Prostate gland (tissue), 2 donors: ENCODE results near the gene WNK1. TPM values are rescaled to one million over a fixed set of nuclear protein-coding genes. Genes with fewer than 3 reads are reported as not detected.

ENCODE experiments used
- DNase-seq: peaks from one replicate; pipeline ENCODE4 v3.0.0-alpha.2; 2019; ENCODE audit warnings: low spot score
- H3K27ac ChIP-seq, 2 donors: fragments of 200-600 bp; sonication (generic); 2 replicates each; pipeline ENCODE4 v1.5.1; 2017 to 2019
- H3K27me3 ChIP-seq: fragments of 200-600 bp; sonication (generic); replicated peaks from 2 replicates; pipeline ENCODE4 v1.5.1; 2019; ENCODE audit not compliant: insufficient read depth
- H3K36me3 ChIP-seq, 2 donors: fragments of 200-600 bp; sonication (generic); 1 replicate in 1 of 2; 2 replicates in 1 of 2; pipeline versions ENCODE4 v1.5.1 to v1.8.1; 2017 to 2019
- H3K4me1 ChIP-seq: fragments of 200-600 bp; sonication (generic); replicated peaks from 2 replicates; pipeline ENCODE4 v1.5.1; 2019
- H3K4me3 ChIP-seq, 2 donors: fragments of 200-600 bp; sonication (generic); 2 replicates each; pipeline ENCODE4 v1.5.1; 2017 to 2019
- H3K9me3 ChIP-seq: fragments of 200-600 bp; sonication (generic); 2 replicates; pipeline ENCODE4 v1.5.1; 2017
- POLR2A ChIP-seq: fragments of 450-650 bp; IDR thresholded peaks from one replicate; pipeline ENCODE4 v1.6.1; 2016; ENCODE audit warnings: antibody characterized with exemption, mild to moderate bottlenecking
- POLR2AphosphoS5 ChIP-seq: sonication (generic); formaldehyde crosslinking; IDR thresholded peaks from one replicate; pipeline ENCODE4 v1.6.1; 2017; ENCODE audit warnings: antibody characterized with exemption
- WGBS: methylation state at CpG from one replicate; pipeline ENCODE4 v1.1.5; 2018; 5-methylcytosine and 5-hydroxymethylcytosine counted together
- intact Hi-C: fragments of 100-400 bp; cut with DNase I; formaldehyde crosslinking; loops from one replicate; pipeline ENCODE4 v1.14.2; 2022
- total RNA-seq, 2 donors: library from RNA; depleted of rRNA; stranded (reverse); fragments of >200 nt; gene quantifications; one replicate each; pipeline ENCODE4 v1.1.0, GENCODE V29; 2016
- TF ChIP-seq, protein P1 (sequence below), 4 experiments: fragments of 200-600 bp in 2 of 4; fragments of 450-650 bp in 2 of 4; sonication (generic) in 2 of 4; IDR thresholded peaks; 1 replicate in 3 of 4; 2 replicates in 1 of 4; pipeline ENCODE4 v1.5.1; 2016 to 2019; ENCODE audit warnings: antibody characterized with exemption in 4 of 4, mild to moderate bottlenecking in 2 of 4, moderate library complexity in 2 of 4

The WNK1 gene
- total RNA-seq, 2 donors from 2014 or later: 82.7 to 223 TPM

DNA sequence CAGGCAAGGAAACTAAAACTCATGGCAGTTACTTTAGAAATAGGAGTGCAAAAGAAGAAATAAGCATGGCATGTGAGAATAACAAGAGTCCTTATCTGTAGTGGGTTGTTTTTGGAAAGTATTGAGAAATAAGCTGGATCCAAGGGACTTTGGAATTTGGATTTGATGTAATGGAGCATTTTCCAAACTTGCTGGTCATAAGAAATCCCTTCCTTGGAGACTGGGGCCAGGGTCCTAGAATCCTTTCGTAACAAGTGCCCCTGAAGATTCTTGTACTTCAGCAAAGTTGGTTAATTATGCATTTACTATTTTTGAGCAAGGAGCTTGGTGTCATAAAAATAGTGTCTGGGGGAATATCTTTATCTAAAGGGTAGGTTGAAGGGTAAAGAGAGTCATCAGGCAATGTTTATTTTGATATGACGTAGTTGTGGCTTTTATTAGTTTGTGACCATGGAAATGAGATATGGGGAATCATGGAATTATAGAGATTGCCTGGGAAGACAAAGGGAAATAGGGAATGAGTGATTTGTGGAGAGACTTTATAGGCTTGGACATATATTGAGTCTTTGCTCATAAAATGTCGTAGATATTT is 53.9 kb downstream of the WNK1 start:
- Histone ChIP-seq H3K27ac (no peak overlapping the region), H3K36me3 (no peaks in the 10 kb centered on the region), H3K9me3 (no peaks in the 10 kb centered on the region), H3K4me3 (no peak overlapping the region), H3K4me1 (peaks cover 2% of the 10 kb centered on the region), H3K27me3 (no peaks in the 10 kb centered on the region)
- DNase-seq: no peak
- intact Hi-C loops: no loop called here
- 54% methylated on average over 3 of the region's 3 CpGs for WGBS
- TF ChIP-seq POLR2A: no peak
- TF ChIP-seq POLR2AphosphoS5: no peak
- TF ChIP-seq, protein P1, sequence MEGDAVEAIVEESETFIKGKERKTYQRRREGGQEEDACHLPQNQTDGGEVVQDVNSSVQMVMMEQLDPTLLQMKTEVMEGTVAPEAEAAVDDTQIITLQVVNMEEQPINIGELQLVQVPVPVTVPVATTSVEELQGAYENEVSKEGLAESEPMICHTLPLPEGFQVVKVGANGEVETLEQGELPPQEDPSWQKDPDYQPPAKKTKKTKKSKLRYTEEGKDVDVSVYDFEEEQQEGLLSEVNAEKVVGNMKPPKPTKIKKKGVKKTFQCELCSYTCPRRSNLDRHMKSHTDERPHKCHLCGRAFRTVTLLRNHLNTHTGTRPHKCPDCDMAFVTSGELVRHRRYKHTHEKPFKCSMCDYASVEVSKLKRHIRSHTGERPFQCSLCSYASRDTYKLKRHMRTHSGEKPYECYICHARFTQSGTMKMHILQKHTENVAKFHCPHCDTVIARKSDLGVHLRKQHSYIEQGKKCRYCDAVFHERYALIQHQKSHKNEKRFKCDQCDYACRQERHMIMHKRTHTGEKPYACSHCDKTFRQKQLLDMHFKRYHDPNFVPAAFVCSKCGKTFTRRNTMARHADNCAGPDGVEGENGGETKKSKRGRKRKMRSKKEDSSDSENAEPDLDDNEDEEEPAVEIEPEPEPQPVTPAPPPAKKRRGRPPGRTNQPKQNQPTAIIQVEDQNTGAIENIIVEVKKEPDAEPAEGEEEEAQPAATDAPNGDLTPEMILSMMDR (IDR thresholded peaks at IDR 0.05): no peak

DNA sequence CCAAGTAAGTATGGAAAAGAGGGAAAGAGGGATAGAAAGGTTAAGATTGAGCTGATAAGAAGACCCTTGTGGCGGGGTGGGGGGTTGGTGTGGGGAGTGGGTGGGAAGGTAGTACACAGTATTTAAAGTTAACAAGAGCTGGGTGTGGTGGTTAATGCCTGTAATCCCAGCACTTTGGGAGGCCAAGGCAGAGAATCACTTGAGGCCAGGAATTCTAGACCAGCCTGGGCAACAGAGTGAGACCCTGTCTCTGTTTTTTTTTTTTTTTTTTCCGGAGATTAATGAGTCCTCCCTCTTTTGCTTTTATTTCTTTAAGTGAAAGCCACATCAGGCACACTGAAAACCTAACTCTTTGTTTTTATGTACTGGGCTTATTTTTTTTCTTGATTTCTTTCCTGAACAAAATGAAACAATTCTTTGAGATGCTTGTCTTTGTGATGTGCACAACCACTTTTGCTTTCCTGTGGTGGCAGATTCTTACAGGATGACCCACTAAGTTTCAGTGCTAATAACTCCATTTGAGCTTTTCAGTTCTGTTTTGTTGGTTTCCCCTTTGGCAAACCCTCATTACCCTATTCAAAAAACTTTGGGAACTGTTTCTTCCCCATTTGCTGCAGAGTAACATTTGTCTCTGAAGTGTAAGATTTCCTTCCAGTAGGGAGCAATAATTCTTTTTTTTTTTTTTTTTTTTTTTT is 54.8 kb downstream of the WNK1 start:
- DNase-seq: no peak
- no peak for TF ChIP-seq POLR2AphosphoS5
- TF ChIP-seq POLR2A: no peak
- TF ChIP-seq, protein P1 (IDR thresholded peaks at IDR 0.05): no peak
- no peak overlapping the region for H3K27ac ChIP-seq
- H3K27me3 ChIP-seq: no peaks in the 10 kb centered on the region
- H3K4me3 ChIP-seq: no peak overlapping the region
- WGBS: 70% methylated on average over 2 of the region's 2 CpGs
- no peaks in the 10 kb centered on the region for H3K4me1 ChIP-seq
- H3K36me3 ChIP-seq: no peaks in the 10 kb centered on the region
- intact Hi-C loops: no loop called here
- H3K9me3 ChIP-seq: no peaks in the 10 kb centered on the region

DNA sequence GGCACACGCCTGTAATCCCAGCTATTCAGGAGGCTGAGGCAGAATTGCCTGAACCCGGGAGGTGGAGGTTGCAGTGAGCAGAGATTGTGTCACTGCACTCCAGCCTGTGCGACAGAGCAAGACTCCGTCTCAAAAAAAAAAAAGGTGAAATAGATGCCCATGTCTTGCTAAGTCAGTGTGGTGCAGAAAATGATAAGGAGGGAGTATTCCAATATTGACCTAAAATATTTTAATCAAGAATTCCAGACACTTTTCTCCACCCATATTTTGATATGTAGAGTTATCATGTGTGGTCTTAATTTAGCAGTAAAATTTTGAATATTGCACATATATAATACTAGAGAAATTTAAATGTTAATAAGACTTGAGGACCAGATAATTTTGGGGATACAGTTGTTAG is 57.7 kb downstream of the WNK1 start:
- H3K27ac ChIP-seq: no peak overlapping the region
- no peaks in the 10 kb centered on the region for H3K27me3 ChIP-seq
- no peaks in the 10 kb centered on the region for H3K4me1 ChIP-seq
- no peaks in the 10 kb centered on the region for H3K9me3 ChIP-seq
- no peak overlapping the region for H3K4me3 ChIP-seq
- WGBS: 79% methylated on average over 4 of the region's 4 CpGs
- no peak for DNase-seq
- H3K36me3 ChIP-seq: no peaks in the 10 kb centered on the region
- TF ChIP-seq, protein P1 (IDR thresholded peaks at IDR 0.05): no peak
- no peak for TF ChIP-seq POLR2A
- TF ChIP-seq POLR2AphosphoS5: no peak
- intact Hi-C loops: loop anchor here (5.0 to 10.0 kb wide), 2 partner anchors 58 to 165 kb away; partner anchors contain the start of gene WNK1

DNA sequence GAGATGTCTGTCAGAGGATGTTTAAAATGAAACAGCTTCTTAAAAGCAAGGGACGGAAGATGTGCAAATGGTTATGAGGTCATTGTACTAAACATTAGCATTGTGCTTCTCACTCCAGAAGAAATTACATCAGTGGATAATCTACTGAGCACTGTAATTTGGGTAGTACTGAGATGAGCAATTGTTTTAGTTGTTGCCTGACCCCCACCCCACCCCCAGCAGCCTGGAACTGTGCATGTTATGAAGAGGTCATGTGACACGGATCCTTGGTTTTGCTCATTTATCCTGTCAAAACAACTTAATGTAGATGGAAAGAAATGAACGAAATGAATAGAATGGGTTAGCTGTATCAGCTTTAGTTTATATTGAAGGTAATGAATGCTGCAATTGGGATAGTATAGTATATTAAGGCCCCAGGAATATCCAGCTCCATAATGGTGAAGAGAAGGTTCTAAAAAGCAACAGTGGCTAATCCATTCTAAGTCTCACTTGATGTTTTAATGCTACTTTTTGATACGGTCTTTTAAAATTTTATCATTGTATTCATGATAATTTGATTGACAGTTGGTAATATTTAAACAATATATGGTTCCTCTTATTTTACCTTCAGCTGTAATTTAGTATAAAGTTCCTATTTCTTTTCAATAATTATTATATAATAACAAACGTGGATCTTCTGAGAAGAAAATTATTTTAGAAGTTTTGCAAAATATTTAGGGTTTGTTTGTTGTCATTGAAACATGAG is 58.5 kb downstream of the WNK1 start:
- no peaks in the 10 kb centered on the region for H3K36me3 ChIP-seq
- H3K27me3 ChIP-seq: no peaks in the 10 kb centered on the region
- H3K4me3 ChIP-seq: no peak overlapping the region
- H3K9me3 ChIP-seq: no peaks in the 10 kb centered on the region
- intact Hi-C loops: loop anchor here (5.0 to 10.0 kb wide), 2 partner anchors 59 to 166 kb away; partner anchors contain the start of gene WNK1
- no peak for DNase-seq
- TF ChIP-seq POLR2A (no peak), POLR2AphosphoS5 (no peak)
- TF ChIP-seq, protein P1 (IDR thresholded peaks at IDR 0.05): no peak
- no peak overlapping the region for H3K27ac ChIP-seq
- 53% methylated on average over 5 of the region's 5 CpGs for WGBS
- no peaks in the 10 kb centered on the region for H3K4me1 ChIP-seq
